Fibroblast of lung (primary cell): Measurements from ENCODE around the gene BCAN.

Experiments used
- EZH2 ChIP-seq: IDR thresholded peaks from 2 replicates; pipeline ENCODE4 v1.5.1; 2012; ENCODE audit warnings: low read length, control low read depth, mild to moderate bottlenecking; ENCODE audit errors: missing control alignments
- TF ChIP-seq, protein P1 (sequence below), 2 donors: IDR thresholded peaks in 1 of 2; conservative IDR thresholded peaks in 1 of 2; 1 replicate in 1 of 2; 2 replicates in 1 of 2; pipeline ENCODE4 v1.5.1; 2011 to 2012; ENCODE audit warnings: low read length in 2 of 2, control low read depth in 1 of 2, inconsistent platforms in 1 of 2, low read depth in 1 of 2, mild to moderate bottlenecking in 1 of 2

DNA sequence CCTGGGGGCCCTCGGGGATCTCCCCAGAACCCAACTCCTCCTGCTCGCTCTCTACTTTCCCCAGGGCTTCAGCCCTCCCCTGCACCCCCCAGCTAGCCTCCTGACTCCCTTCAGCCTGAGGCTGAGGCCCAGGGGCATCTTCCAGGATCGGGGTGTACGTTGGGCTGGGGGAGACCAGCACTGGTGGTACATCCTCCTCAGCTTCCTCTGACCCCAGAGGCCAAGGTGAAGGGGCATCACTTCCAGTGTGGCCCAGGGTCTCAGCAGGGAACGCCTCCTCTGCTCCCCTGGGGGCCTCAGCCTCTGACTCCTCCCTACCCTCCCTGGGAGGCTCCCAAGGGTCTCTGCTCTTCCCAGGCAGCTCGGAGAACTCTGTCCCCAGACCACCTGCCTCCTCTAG is 28.4 kb downstream of the BCAN start:
- TF ChIP-seq, protein P1, sequence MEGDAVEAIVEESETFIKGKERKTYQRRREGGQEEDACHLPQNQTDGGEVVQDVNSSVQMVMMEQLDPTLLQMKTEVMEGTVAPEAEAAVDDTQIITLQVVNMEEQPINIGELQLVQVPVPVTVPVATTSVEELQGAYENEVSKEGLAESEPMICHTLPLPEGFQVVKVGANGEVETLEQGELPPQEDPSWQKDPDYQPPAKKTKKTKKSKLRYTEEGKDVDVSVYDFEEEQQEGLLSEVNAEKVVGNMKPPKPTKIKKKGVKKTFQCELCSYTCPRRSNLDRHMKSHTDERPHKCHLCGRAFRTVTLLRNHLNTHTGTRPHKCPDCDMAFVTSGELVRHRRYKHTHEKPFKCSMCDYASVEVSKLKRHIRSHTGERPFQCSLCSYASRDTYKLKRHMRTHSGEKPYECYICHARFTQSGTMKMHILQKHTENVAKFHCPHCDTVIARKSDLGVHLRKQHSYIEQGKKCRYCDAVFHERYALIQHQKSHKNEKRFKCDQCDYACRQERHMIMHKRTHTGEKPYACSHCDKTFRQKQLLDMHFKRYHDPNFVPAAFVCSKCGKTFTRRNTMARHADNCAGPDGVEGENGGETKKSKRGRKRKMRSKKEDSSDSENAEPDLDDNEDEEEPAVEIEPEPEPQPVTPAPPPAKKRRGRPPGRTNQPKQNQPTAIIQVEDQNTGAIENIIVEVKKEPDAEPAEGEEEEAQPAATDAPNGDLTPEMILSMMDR (conservative IDR thresholded peaks at IDR 0.05 in 1 of 2, IDR thresholded peaks at IDR 0.05 in 1 of 2; ENCODE audit: low read depth in 1 of 2, low read length in 2 of 2), result no peak
- no peak for TF ChIP-seq EZH2
